Bone marrow (tissue), 2 donors: ENCODE results near the gene ASTN2.
A peak's percentile ranks its signal among the peaks of the same experiment; 100 is the strongest.
"Not testable (repeated sequence)": the region's sequence is repeated elsewhere in the genome, so short reads cannot be mapped to it uniquely, and the experiment has no call there.

Source experiments
- DNase-seq, 2 donors: peaks; one replicate each; lab custom pipeline; 2025; lab: John Stamatoyannopoulos, UW

ASTN2 gene

DNA sequence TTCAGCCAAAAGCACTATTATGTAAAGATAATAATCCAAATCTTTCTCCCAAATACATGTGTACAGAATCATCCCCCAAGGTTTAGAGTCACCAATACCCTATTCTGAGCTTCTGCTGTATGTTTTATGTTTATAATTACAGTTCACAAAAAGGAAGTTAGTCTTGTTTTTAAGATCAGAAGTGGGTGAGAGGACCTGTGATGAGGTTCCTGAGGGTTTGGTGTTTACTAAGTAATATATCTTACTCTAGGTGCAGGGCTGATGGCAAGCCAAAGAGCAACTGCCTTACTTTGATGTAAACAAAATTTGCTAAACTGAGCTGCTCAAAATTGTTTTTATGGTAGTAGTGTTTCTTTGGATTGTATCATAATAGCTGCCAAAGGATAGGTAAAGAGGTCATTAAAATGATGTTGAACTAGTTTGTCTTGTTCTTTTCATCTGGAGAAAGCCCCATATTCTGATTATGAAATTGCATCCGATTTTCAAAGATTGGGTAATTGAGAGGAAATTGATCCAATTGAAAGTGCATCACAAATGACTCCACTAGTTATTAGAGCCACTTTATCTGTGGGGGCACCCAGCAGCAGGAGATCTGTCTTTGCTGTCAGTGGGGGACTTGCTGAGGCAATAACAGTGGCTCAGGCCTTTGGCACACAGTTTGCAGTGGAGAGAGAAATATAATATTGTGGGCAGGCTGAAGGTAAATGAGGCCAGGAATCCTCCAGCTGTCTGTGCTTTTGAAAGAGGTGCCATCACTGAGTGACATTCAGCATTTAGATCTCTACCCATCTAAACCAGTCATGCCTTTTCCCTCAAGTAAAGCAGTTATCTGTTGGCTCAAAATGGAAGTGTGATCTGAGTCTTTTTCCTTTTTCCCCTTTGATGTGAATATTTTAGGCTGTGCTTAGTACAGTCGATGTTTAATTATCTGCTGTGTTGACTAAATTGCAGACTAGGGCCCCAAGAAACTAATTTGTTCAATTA, 713.7 kb downstream of the ASTN2 start:
- no peak for DNase-seq

DNA sequence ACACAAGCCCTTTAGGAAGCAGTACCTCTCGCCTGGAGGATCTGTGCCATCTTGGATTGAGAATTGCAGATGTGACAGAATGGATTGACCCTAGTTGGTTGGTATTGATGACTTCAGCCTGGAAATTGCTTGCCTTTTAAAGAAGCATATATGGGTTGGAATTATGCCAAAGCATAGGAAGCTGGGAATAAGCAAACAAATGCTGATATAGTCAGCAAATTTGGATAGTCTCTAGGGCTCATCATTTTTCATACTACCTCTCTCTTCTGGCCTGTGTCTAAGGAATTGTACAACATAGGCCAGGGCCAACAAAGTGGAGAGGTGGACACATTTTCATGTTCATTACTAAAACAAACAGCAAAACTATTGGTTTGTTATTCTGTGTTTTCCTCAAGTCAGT, 714.6 kb downstream of the ASTN2 start:
- no peak for DNase-seq

DNA sequence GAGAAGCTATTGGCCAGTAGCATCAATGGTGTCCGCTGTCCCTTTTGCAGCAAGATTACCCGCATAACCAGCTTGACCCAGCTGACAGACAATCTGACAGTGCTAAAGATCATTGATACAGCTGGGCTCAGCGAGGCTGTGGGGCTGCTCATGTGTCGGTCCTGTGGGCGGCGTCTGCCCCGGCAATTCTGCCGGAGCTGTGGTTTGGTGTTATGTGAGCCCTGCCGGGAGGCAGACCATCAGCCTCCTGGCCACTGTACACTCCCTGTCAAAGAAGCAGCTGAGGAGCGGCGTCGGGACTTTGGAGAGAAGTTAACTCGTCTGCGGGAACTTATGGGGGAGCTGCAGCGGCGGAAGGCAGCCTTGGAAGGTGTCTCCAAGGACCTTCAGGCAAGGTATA, 717.0 kb downstream of the ASTN2 start:
- no peak for DNase-seq

DNA sequence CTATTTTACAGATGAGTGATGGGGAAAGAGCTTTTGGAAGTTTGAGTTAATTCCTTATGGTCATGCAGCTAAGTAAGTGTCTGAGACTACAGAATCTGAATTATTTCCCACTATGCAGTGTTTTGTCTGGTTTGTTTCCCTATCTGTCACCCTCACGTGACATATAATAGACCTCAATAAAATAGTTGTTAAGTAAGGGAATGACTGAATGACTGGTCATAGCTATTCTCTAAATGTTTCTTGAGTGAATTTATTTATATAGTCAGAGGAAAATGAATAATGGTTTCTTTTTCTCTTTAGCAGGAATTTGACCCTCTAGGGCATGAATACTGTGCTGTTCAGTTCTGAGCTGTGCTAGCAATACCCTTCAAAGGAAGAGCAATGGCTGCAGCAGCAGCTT, 717.5 kb downstream of the ASTN2 start:
- DNase-seq: no peak

DNA sequence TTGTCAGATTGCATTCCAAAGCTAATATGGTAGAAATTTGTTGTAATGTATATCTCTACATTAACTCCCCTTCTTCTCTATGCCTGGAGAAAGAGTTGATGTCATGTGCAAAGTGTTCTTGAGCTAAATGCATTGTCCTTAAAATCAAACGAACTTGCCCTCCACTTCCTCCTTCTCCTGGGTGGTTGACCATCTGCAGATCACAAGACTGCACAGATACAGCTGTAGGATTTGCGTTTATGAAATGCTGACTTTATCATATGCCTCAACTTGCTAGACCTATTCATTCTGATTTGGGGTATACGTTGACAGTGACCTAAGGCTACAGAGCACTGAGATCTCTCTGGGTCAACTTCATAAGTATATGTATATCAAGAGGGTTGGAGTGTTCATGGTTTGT, 719.4 kb downstream of the ASTN2 start:
- no peak for DNase-seq

DNA sequence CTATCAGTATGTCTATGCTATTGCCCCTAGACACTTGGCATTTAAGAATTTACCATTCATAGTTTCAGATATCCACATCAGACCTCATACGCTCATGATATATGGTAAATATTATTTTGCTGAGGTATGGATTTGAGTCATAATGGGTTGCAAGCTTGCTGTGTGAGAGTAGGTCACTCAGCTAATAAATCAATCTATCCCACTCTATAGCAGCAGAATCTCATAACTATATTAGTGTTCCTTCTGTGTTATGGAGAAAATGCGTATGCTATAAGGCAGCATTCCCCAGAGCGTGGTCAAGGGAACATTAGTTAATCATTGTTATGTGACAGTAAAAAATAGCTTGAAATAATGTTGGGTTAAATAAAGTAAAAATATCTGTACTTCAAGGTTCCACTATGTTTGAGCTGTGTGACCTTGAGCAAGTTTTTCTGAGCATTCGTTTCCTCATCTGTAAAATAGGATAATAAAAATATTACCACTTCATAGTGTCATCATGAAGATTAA, 720.0 kb downstream of the ASTN2 start:
- DNase-seq: no peak

DNA sequence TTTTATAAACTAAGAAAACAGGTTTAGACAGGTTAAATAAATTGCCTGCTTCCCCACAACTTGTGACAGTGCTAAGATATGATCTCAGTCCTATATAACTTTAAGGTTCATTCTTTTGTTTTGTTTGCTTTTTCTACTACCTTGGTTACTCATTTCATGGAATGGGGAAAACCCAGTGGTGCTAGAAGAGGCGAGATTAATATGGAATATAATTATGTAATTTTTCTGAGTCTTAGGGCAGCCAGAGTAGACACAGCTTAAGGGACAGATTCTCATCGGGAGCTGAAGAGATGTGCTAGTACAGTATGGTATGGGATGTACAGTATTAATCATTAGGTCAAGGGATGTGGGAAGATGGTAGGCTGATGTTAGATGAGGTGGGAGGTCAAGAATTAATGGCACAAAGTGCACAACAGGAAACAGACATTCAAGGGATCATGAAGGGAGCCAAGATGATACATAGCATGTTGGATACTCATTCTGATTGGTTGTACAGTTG, 721.6 kb downstream of the ASTN2 start:
- no peak for DNase-seq

DNA sequence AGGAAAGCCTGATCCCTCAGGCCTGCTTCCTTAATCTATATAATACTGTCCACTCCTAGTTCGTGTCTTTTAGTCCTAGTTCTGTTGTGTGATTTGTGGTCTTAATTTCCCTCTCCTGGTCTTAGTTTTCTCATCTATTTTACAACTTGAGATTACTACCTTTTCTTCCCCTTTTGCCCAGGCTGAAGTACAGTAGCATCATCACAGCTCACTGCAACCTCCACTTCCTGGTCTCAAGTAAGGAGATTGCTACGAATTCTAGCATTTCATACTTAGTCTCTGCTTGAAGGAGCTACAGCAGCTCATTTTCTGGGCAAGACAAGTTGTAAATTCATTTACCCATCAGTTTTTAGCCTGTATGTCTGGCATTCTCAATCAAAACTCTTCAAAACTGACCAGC, 722.2 kb downstream of the ASTN2 start:
- DNase-seq: no peak

DNA sequence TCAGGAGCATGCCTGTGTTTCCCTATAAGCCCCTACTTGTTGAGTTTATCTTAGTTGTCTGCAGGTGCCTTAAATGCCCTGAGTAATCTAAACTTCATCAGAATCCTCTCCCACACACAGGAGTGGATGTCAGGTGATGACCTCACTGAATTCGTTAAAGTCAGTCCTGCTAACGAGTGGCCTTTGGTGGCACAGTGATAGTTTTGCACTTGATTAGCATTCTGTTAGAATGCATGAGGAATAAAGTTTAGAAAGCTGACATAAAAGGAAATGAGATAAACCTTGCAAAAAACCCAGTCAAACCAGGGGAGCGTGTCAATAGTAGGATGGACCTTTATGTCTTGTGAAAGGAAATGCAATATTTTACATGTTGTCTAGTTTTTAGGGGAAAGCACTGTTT, 723.2 kb downstream of the ASTN2 start:
- DNase-seq: no peak

DNA sequence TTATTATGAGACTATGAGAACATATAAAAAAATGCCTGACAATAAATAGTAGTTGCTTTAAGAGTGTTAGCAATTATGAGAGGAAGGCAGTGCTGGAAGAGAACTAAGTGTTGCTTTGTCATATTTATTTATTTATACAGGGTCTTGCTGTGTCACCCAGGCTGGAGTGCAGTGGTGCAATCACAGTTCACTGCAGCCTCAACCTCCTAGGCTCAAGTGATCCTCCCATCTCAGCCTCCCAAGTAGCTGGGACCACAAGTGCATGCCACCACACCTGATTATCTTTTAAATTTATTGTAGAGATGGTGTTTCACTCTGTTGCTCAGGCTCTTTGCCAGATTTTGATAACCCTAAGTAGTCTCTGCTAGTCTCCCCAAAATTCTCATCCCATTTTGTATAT, 724.1 kb downstream of the ASTN2 start:
- DNase-seq: not testable (repeated sequence)

DNA sequence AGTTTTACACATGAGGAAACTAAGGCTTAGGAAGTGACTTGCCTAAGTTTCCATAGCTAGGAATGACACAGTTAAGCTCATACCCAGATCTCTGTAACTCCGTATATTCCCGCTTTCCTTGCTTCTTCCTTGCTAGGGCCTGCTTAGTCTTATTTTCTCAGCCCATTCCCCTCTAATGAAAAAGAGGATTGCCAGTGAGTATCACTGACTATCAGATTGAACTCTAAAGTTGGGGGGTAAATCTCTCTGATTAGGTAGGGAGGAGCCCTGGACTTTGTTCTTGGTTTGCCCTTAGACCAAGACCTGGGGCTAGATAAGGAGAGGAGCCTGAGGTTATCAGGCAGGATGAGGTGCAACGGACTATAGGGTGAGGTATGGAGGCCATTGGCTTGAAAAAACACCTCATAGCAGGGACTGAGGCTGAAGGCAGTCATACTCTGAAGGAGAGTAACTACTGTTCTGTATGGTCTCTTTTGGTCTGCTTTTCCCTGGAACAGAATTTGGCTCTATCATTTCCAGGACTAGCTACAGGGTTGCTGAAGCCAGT, 725.3 kb downstream of the ASTN2 start:
- DNase-seq: no peak

DNA sequence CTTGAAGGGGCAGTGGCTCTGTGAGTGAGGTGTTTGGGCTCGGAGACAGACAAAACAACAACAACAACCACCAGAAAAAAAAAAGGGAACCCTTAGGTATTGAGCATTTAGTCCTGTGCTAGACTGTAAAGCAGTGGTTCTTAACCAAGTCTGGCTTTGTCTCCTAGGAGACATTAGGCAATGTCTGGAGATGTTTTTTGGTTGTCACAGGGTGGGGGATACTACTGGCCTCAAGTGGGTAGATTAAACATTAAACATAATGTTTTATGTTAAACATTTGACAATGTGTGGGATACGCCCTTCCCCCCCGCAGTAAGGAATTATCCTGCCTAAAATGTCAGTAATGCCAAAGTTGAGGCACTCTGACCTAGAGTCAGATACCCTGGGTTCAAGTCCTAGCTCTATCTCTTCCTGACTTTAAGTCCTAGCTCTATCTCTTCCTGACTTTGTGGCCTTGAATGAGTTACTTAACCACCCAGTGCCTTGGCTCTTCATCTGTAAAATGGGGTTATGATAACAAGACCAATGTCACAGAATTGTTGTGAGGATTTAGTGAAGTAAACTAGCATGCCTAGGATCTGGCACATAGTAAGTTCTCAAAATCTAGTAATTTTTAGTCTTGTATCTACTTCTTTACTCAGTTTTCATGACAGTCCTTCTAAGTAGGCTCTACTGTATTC, 725.9 kb downstream of the ASTN2 start:
- DNase-seq: no peak

DNA sequence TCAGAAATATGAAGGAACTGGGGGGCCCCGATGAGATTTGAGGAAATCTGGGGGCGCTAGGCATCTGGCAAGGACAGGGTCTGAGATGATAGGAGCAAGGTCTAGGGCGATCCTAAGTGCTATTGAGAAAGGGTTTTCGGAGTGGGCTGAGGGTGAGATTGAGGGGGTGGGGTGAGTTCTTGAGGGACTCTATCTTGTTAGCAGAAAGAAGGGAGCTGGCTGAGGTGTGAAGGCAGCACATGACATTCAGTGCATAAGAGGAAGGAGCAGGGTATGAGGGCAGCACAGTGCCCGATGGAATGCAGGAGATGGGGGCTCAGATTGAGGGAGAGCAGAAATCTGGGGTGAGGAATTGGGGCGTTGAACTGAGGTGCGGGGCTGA, 727.1 kb downstream of the ASTN2 start:
- DNase-seq: no peak

DNA sequence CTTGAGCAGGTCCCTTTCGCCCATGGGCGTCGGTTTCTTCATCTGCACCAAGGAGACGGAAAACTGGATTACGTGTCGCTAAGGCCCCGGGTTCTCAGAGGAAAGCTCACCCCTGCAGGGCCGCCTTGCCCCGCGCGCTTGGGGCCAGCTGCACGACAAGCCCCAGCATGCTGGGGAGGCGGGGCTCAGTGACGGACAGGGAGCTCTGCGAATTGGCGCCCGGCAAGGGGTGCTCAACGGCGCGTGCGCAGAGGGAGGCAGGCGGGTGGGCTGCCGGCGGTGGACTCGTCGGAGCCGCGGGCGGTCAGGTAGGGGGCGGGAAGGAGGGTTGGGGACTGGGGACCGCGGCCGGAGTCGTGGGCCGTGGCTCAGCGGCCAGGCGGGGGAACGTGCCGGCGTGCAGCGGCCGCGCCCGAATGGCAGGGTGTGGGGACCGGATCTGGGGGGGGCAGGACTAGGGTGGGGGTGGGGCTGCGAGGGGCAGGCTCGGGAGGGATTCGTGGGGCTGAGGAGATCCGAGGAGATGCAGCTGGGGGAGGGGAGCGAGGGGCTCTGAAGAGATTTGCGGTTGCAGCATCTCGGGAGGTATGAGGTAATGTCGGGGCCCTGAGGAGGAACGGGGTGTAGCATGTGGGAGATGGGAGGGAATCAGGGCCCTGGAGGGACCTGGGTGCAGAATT, 727.6 kb downstream of the ASTN2 start, which contains the start of gene TRIM32:
TSS of gene TRIM32 (plus strand) at position 232 of the 680 bp plus-strand sequence. CDS start 10,438 bp downstream, outside the sequence.
- DNase-seq: peak in 1 of 2 donors; percentile 57

DNA sequence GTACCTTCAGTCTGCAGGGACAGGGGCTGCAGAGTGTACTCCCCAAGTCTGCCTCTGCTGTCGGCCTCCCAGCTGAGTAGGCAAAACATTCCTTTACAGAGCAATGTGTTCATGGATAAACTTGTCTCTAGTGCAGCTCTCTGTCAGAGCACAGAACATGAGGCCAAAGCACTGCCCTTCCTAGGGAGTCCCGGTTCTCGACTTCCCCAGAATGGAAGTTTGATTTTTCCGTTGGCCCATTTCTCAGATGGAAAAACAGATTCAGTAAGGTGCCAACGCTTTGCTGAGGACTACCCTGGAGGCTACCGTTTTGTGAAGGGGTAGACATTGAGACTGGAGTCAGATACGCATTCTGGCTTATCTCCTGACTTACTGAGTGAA, 728.2 kb downstream of the ASTN2 start:
- DNase-seq: no peak

DNA sequence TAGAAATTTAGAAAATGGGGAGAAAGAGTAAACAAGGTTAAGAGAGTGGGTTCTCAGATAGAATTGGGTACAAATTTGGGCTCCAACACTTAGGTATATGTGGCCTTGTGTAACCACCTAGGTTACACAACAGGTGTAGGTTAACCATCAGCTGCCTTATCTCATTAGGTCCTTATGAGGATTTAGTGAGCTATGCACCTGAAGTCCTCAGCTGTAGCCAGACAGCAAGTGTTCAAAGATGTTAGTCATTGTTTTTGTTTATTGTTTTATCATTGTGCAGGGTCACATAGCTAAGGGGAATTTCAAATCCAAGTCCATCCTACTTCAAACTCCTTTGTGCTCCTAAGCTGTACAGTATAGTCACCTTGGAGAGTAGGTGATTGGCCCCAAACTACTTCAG, 728.7 kb downstream of the ASTN2 start:
- DNase-seq: no peak

DNA sequence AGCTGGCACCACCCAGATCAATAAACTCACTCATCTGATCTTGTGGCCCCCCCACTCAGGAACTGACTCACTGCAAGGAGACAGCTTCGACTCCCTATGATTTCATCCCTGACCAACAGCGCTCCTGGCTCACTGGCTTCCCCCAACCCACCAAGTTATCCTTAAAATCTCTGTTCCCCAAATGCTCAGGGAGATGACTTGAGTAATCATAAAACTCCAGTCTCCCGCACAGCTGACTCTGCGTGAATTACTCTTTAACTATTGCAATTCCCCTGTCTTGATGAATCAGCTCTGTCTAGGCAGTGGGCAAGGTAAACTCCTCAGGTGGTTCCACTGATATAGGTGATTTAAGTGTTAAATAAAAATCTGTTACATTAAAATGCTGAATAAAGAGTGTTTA, 729.7 kb downstream of the ASTN2 start:
- DNase-seq: no peak

DNA sequence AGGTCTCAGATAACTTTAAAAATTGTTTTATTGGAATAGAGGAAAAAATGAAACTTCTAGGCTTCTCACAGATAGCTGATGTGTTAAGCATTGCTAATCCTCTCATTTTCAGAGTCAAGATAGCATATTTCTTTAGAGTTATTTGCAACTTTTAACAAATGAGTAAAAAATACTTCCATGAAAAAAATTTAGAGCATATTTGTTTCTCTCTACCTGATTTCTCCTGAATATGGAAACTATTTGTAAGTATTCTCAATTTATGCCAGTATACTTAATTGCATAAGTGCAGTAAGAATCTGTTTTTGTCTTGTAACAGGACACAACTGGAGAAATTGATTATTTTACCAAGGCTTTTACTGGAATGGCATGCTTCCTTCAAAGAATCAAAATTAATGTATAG, 731.3 kb downstream of the ASTN2 start:
- no peak for DNase-seq

DNA sequence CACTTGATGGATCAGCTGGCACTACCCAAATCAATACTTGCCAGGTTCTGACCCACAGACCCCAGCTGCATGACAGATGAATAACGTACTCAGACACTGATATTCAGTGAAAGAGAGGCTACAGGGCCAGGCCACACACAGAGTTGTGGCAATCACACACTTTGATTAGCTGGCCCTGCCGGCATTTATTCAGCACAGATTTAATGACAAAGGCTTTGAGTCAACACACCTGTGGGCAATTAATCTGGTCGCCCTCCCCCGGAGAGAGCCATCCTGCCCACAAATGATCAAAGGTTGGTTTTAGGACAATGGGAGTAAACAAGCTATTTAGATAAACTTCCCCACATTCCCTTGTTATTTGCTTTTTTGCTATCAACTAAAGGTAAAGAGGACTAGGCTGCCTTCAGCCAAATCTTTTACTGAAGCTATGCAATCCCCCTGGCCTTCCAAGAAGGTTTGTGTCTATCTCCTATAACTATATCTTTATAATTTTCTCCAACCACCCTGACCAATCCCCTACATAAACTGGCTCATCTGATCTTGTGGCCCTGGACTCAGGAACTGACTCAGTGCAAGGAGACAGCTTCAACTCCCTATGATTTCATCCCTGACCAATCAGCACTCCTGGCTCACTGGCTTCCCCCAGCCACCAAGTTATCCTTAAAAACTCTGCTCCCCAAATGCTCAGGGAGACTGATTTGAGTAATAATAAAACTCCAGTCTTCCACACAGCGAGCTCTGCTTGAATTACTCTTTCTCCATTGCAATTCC, 740.5 kb downstream of the ASTN2 start:
- no peak for DNase-seq

DNA sequence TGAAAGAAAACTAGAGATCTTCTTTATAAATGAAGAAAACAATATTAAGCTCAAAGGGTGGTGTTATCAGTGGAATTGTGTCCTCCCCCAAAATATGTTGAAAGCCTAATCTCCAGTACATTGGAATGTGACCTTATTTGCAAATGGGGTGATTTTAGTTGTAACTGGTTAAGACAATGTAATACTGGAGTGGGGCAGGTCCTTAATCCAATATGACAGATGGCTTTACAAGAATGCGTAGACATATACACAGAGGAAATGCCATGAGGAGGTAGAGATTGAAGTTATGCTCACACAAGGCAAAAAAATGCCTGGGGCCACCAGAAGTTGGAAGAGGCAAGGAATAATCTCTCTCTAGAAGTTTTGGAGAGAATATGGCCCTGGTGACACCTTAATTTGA, 741.5 kb downstream of the ASTN2 start:
- DNase-seq: no peak

DNA sequence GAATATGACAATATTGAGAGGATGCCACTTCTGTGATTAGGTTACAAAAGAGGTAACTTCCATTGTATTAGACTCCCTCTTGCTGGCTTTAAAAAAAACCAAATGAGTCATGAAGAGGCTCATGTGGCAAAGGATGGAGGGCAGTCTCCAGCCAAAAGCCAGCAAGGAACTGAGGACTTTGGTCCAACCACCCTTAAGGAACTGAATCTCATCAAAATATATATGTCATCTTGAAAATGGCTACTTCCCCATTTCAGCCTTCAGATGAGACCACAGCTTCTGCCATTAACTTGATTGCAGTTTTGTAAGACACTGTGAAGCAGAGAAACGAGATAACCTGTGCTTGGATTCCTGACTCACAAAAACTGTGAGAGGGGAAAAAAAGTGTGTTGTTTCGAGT, 743.3 kb downstream of the ASTN2 start:
- no peak for DNase-seq
